SKM-1 treated with dmso at 0.1 percent for 144 hours (cell line): ENCODE results near the gene SDK1.

ENCODE experiments used
- DNase-seq: peaks from one replicate; lab custom pipeline; 2025; ENCODE audit not compliant: unreplicated experiment; lab: John Stamatoyannopoulos, UW

SDK1 gene

DNA sequence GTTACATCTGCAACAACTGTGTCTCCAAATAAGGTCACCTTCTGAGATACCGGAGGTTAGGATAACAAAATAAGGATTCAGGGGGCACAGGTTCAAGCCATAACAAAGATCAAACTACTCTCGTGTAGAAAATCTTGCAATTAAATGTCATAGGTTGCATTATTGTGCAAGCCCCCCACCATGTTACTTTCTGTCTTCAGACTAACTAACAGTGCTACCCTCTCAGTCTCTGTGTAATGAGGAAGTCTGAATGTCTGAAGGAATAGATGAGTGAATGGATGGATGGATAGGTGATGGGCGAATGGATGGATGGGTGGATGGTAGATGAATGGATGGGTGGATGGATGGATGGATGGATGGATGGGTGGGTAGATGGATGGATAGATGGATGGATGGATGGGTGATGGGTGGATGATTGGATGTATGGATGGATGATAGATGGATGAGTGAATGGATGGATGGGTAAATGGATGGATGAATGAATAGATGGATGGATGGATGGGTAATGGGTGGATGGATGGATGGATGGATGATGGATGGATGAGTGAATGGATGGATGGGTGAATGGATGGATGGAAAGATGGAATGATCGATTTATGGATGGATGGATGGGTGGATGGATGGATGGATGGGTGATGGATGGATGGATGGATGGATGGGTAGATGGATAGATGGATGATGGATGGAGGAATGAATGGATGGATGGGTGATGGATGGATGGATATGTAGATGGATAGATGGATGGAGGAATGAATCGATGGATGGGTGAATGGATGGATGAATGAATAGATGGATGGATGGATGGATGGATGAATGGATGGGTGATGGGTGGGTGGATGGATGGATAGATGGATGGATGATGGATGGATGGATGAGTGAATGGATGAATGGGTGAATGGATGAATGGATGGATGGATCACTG lies 823.8 kb downstream of the SDK1 start:
- DNase-seq = no peak

DNA sequence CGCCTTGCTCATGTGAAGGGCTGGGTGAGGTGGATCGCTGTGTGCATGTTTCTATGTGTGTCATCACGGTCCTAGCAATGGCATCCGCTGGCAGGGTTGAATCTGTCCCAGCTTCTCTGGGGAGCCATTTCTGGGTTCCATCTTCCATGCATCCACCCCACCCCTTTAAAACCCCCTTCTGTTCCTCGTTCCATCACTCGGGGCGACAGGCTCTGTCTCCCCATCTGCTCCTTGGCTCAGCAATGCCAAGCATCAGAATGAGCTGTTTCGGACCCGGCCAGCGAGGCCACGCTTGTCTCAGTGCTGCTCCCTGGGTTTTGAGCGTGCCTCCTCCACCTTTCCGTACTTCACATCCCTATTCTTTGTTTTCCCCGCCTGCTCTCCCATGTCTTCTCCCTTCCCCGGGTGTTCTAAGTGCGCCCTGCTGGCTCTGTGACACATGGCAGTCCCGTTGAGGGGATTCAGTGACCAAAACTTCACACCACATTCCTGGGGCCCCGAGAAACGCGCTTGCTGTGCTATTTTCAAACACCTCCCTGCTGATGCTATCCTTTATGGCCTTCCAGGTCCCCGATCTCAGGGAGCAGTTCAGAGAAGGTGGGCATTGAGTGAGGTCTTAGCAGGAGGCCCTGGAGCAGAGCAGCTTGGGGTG lies 827.0 kb downstream of the SDK1 start:
- DNase-seq = no peak

DNA sequence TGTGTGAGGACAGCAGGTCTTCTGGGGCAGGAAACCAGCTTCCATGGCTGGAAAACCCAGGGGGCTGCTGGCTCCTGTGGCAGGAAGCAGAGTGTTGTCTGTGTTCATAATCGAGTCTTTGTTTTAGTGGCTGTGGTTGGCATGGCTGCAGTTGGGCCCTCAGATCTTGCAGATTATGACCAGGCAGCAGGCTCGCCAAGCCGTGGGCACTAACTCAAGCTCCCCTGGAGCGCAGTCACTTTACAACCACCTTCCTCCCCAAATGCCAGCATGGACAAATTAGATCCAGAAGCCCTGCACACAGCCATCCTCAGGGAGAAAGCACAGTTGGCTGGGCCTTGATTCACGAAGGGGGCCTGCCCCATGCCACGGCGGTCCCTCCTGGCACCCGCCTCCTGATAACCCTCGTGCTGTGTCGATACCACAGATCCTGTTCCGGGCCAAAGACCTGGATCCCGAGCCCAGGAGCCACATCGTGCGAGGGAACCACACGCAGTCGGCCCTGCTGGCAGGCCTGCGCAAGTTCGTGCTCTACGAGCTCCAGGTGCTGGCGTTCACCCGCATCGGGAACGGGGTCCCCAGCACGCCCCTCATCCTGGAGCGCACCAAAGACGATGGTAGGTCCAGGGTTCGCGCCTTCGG lies 828.5 kb downstream of the SDK1 start:
- DNase-seq = no peak

DNA sequence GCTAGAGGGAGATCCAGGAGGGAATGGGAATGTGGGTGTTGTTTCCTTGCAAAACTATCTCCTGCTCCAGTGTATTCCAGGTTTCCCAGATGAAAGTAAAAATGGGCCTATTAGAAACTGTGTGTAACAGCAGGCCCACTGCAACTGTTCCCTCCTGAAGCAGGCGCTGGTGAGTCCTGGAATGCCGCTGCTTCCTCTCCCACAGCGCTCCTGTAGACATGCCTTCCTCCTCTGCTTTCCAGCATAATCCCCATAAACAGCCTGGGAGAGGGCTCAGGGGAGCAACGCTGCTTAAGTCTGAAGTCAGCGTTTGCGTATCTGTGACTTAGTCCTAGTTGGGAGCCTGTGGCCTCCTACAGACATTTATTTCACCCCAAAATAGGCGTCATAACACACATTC lies 830.0 kb downstream of the SDK1 start:
- no peak for DNase-seq

- no peak for DNase-seq
Observed at GRCh38 chr7:4132221-4132620, 831.2 kb downstream of the SDK1 start.

- DNase-seq = no peak
Observed at GRCh38 chr7:4133491-4134044, 832.5 kb downstream of the SDK1 start.

GRCh38 chr7:4134204-4134603 lies 833.2 kb downstream of the SDK1 start:
- no peak for DNase-seq

- no peak for DNase-seq
Observed at GRCh38 chr7:4134631-4135030, 833.6 kb downstream of the SDK1 start.

DNA sequence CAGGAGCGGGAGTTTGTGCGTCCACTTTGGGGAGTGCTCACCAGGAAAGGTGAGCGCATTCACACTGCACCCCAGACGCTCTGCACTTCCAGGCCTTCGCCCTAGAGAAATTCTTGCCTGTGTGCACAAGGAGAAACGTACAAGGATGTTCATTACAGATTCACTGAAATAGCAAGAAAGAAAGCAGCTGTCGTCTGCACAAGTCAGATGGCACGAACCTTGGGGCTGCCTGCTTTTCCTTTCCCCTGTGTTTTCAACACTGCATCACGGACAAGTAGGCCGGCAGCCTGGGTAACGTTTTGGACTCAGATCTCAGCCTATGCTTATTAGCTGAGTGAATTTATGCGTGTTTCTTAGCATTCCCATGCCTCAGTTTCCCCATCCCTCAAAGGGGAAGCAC lies 834.2 kb downstream of the SDK1 start:
- no peak for DNase-seq

DNA sequence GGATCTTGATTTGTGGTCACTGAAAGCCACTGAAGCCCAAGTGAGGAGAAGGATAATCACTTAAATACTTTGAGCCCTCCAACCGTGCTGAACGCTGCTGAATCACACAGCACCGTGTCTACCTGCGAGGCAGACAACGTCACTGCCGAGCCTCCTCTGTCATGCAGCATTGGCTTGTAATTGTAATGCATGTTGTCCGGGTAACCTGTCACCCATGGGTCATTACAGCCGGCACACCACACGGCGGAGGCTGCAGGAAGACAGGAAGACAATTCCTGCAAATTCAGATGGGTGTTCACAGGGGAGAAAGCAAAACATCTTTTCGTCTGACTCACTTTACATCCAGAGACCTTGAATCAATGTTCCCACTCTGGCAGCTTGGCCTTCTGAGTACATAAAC lies 835.0 kb downstream of the SDK1 start:
- no peak for DNase-seq

GRCh38 chr7:4136501-4137110 lies 835.6 kb downstream of the SDK1 start:
- no peak for DNase-seq

GRCh38 chr7:4137552-4137951 lies 836.5 kb downstream of the SDK1 start:
- no peak for DNase-seq

DNA sequence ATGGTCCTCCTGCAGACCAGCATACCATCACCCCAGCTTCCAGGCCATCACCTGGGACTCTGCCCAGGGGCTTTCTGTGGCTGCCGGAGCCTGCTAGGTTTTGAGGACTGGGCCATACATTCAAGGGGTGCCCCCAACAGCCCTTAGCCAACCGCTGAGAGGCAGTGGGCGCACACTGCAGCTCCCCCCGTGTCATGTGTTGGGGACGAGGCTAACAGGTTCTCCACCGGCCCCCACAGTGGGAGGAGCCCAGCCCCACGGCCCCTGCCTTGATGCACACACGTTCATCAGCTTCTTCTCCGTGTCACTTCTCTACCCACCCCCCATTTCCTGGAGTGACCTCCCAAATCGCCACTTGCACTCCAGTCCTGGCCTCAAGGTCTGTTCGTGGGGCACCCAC lies 837.8 kb downstream of the SDK1 start:
- no peak for DNase-seq

GRCh38 chr7:4139656-4140625 lies 838.9 kb downstream of the SDK1 start:
- no peak for DNase-seq

GRCh38 chr7:4140933-4141332 lies 839.9 kb downstream of the SDK1 start:
- DNase-seq = no peak

- no peak for DNase-seq
Observed at GRCh38 chr7:4143006-4143405, 842.0 kb downstream of the SDK1 start.

- DNase-seq = no peak
Observed at GRCh38 chr7:4143511-4144171, 842.6 kb downstream of the SDK1 start.

- no peak for DNase-seq
Observed at GRCh38 chr7:4144172-4144701, 843.2 kb downstream of the SDK1 start.

DNA sequence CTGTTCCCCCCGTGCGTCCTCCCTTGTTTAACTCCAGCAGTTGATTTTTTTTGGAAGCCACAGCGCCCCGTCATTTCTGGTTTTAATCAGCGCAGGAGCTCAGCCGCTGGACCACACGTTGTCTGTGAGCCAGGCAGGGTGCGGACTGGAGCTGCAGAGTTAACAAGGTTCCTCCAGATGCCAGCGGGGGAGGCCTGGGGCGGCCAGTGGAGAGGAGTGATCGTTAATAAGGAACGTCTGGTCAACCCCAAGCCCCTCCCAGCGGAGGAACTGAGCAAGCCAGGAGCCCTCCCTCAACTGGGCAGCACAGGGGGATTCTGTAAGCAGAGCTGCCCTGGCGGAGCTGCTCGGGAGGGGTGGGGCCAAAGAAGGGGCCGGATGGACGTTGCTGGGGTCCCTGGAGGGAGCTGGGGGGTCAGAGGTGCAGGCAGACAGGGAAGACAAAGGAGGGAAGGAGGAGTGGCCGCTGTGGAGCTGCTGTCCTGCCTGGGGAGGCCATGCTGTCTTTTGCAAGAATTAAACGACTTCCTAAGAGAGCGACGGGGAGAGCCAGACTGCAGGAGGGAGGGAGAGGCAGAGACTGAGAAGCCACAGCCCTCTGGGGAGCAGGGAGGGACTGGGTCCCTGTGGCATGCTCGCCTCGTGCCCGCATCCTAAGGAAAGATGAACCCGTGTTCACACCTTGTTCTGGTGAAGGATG lies 843.9 kb downstream of the SDK1 start:
- DNase-seq = no peak
